Spleen (tissue), 11 donors: Measurements from ENCODE around the gene DCAF7. TPM values are rescaled to one million over a fixed set of nuclear protein-coding genes. Genes with fewer than 3 reads are reported as not detected.
A peak's percentile ranks its signal among the peaks of the same experiment; 100 is the strongest.

ENCODE experiments used
- DNase-seq: peaks from one replicate; pipeline ENCODE4 v3.0.0-alpha.2; 2020
- H3K27ac ChIP-seq, 8 donors: fragments of 200-600 bp; sonication (generic) in 7 of 8; 1 replicate in 4 of 8; 2 replicates in 4 of 8; pipeline versions ENCODE4 v1.5.0 to v1.8.0; 2016 to 2021; ENCODE audit warnings: inconsistent platforms in 4 of 8, mild to moderate bottlenecking in 4 of 8, moderate library complexity in 1 of 8
- H3K27me3 ChIP-seq, 7 donors: fragments of 200-600 bp; sonication (generic) in 6 of 7; replicated peaks in 1 of 7; 1 replicate in 4 of 7; 2 replicates in 3 of 7; pipeline versions ENCODE4 v1.5.0 to v1.8.0; 2016 to 2021; ENCODE audit warnings: inconsistent platforms in 3 of 7, mild to moderate bottlenecking in 1 of 7
- H3K36me3 ChIP-seq, 6 donors: fragments of 200-600 bp; sonication (generic) in 5 of 6; 1 replicate in 4 of 6; 2 replicates in 2 of 6; pipeline versions ENCODE4 v1.5.0 to v1.8.0; 2016 to 2021; ENCODE audit warnings: inconsistent platforms in 2 of 6
- H3K4me1 ChIP-seq, 6 donors: fragments of 200-600 bp; sonication (generic) in 5 of 6; 1 replicate in 3 of 6; 2 replicates in 3 of 6; pipeline versions ENCODE4 v1.5.0 to v1.8.0; 2016 to 2021; ENCODE audit warnings: inconsistent platforms in 3 of 6
- H3K4me3 ChIP-seq, 8 donors: fragments of 200-600 bp; sonication (generic) in 7 of 8; 1 replicate in 4 of 8; 2 replicates in 4 of 8; pipeline versions ENCODE4 v1.5.0 to v1.8.0; 2016 to 2021; ENCODE audit warnings: inconsistent platforms in 4 of 8, mild to moderate bottlenecking in 4 of 8, moderate library complexity in 2 of 8
- H3K9me3 ChIP-seq, 8 donors: fragments of 200-600 bp; sonication (generic) in 7 of 8; 1 replicate in 4 of 8; 2 replicates in 4 of 8; pipeline versions ENCODE4 v1.5.0 to v1.8.0; 2016 to 2021; ENCODE audit warnings: inconsistent platforms in 4 of 8
- CTCF ChIP-seq, 11 experiments: fragments of 200-600 bp in 7 of 11; fragments of 450-650 bp in 4 of 11; sonication (generic) in 4 of 11; IDR thresholded peaks in 8 of 11; conservative IDR thresholded peaks in 3 of 11; 1 replicate in 7 of 11; 2 replicates in 4 of 11; pipeline versions ENCODE4 v1.4.0 to v1.8.0; 2016 to 2021; ENCODE audit warnings: antibody characterized with exemption in 11 of 11, inconsistent platforms in 4 of 11, mild to moderate bottlenecking in 1 of 11
- POLR2A ChIP-seq, 3 donors: fragments of 450-650 bp; IDR thresholded peaks; one replicate each; pipeline ENCODE4 v1.5.1; 2017; ENCODE audit warnings: antibody characterized with exemption in 3 of 3, mild to moderate bottlenecking in 1 of 3
- POLR2AphosphoS5 ChIP-seq, 3 donors: sonication (generic); formaldehyde crosslinking; IDR thresholded peaks; one replicate each; pipeline ENCODE4 v1.5.1; 2017; ENCODE audit warnings: antibody characterized with exemption in 3 of 3
- WGBS, 5 donors: extraction: QIAGEN DNeasy Blood & Tissue Kit in 3 of 5; methylation state at CpG; one replicate each; pipeline versions ENCODE4 v1.1.5 to v1.1.7; 2013 to 2018; 5-methylcytosine and 5-hydroxymethylcytosine counted together
- intact Hi-C: fragments of 100-400 bp; cut with DNase I; formaldehyde crosslinking; loops from one replicate; pipeline ENCODE4 v1.15.0; 2023; ENCODE audit warnings: low total_unique reads
- polyA plus RNA-seq, 3 donors: library from polyadenylated mRNA; stranded (reverse); fragments of 200-250 nt; gene quantifications; one replicate each; pipeline ENCODE4 v1.2.1, GENCODE V29; 2013
- total RNA-seq, 7 donors: library from RNA; depleted of rRNA in 3 of 7; stranded (reverse); fragments of >200 nt in 3 of 7; fragmentation: NEBNext Ultra II Directional in 4 of 7; extraction: Animal tissue kit (Norgen Biotek cat#: 25700) in 4 of 7; gene quantifications; one replicate each; pipeline versions ENCODE4 v1.1.0 to v1.2.1, GENCODE V29; 2016 to 2021
- donor health status: healthy with polysubstance abuse.
- donor health status: DM: no; HTN: no; CAD: no; lungs with moderate emphysema.
- donor health status: DM: no; HTN: no; CAD: no.
- donor health status: Bipolar disorder and iron deficiency.
- donor health status: healthy.
- donor health status: DM: no; HTN: no; CAD: no.
- donor health status: DM: yes; HTN: yes; CAD: no.

DCAF7 gene
- total and polyA plus RNA-seq, 10 donors: 15.9 to 87.5 (median 54.7) TPM

DNA sequence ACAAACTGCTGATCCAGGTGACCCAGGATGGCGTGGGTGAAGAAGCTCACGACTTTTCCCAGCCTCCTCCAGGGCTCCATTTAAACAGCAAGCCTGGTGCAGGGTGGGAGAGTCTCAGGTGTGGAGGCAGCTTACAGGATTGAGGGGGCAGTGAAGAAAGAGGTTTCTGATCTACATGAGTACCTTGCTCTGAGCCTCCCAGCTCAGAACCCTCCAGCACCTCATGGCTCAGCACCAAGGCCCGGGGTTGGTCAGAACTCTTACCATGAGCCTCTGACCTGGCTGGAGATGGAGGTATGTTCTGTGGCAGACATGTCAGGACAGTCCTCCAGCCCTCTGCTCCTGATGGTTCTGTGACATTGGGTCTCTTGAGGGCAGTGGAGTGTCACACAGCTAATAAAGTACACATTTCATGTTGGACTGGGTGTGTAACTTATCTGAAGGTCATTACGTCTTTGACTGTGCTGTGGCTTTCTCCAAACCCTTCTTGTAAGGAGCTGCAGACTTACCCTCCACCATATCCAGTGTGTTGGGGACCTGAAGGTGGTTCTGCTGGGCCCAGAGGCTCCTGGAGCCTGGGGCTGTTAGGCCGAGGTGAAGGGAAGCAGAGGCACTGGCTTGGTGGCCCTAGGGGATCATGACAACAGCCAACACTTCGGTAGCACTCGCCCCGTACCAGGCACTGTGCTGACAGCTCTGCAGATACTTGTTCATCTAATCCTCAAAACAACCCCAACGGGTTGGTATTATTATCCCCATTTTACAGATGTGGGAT lies 3.8 kb upstream of the DCAF7 start:
- H3K36me3 ChIP-seq: no peaks in the 10 kb centered on the region
- intact Hi-C loops: no loop called here
- WGBS, 5 donors: 90 to 97% (median 93%) methylated on average over 7 to 9 of the region's 9 CpGs
- no peak for DNase-seq
- H3K9me3 ChIP-seq: no peaks in the 10 kb centered on the region
- no peak overlapping the region for H3K4me3 ChIP-seq
- H3K4me1 ChIP-seq: peaks cover 3 to 23% (median 14%) of the 10 kb centered on the region in 6 donors
- H3K27me3 ChIP-seq: no peaks in the 10 kb centered on the region
- H3K27ac ChIP-seq: no peak overlapping the region
- TF ChIP-seq POLR2A (IDR thresholded peaks at IDR 0.05) (no peak), CTCF (IDR thresholded peaks at IDR 0.05 in 8 of 11, conservative IDR thresholded peaks at IDR 0.05 in 3 of 11) (no peak), POLR2AphosphoS5 (IDR thresholded peaks at IDR 0.05) (no peak)

- no peak for DNase-seq
- Histone ChIP-seq H3K9me3 (no peaks in the 10 kb centered on the region), H3K27ac (no peak overlapping the region), H3K36me3 (no peaks in the 10 kb centered on the region), H3K4me3 (no peak overlapping the region), H3K27me3 (no peaks in the 10 kb centered on the region), H3K4me1 (peaks cover 9 to 29% (median 20%) of the 10 kb centered on the region in 6 donors)
- 72 to 76% (median 75%) methylated on average over 5 of the region's 5 CpGs for WGBS, 5 donors
- intact Hi-C loops: no loop called here
- TF ChIP-seq POLR2AphosphoS5 (IDR thresholded peaks at IDR 0.05) (no peak), CTCF (IDR thresholded peaks at IDR 0.05 in 8 of 11, conservative IDR thresholded peaks at IDR 0.05 in 3 of 11) (no peak), POLR2A (IDR thresholded peaks at IDR 0.05) (no peak)
These were observed 3.2 kb upstream of the DCAF7 start for GRCh38 chr17:63547083-63547523.

DNA sequence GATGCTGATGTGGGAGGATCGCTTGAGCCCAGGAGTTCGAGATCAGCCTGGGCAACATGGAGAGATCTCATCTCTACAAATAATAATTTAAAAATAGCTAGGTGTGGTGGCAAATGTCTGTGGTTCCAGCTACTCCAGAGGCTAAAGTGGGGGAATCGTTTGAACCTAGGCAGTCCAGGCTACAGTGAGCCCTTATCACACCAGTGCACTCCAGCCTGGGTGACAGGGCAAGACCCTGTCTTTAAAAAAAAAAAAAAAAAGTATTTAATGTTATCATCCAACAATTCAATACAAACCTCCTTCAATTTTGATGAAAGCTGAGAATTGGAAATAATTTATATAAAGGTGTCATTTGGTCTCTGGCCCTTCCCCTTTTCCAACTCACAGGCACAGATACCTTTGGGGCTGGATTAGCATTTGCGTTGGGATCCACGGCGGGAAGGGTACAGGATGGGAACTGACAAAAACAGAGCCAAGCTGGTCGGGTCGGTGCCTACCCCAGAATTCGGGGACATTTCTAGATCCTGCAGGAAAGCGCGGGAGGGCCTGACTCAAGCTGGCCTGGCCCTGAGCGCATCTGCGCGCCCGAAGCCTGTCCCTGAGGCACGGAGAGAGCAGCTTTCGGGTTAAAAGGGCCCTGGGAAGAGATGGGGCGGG lies 860 bp upstream of the DCAF7 start:
- H3K27ac ChIP-seq: peak overlapping the region; percentile 85 to 97 (median 94)
- TF ChIP-seq POLR2A (IDR thresholded peaks at IDR 0.05) (no peak), POLR2AphosphoS5 (IDR thresholded peaks at IDR 0.05) (no peak), CTCF (IDR thresholded peaks at IDR 0.05 in 8 of 11, conservative IDR thresholded peaks at IDR 0.05 in 3 of 11) (no peak)
- H3K4me1 ChIP-seq: peaks cover 31 to 52% (median 43%) of the 10 kb centered on the region in 6 donors
- 13 to 16% (median 16%) methylated on average over 18 of the region's 18 CpGs for WGBS, 5 donors
- peak overlapping the region; percentile 33 to 99 (median 90) for H3K4me3 ChIP-seq
- H3K27me3 ChIP-seq: no peaks in the 10 kb centered on the region
- no peaks in the 10 kb centered on the region for H3K9me3 ChIP-seq
- intact Hi-C loops: no loop called here
- no peaks in the 10 kb centered on the region for H3K36me3 ChIP-seq
- no peak for DNase-seq
